ENCODE results near the gene IFITM1.

Gene IFITM1

DNA sequence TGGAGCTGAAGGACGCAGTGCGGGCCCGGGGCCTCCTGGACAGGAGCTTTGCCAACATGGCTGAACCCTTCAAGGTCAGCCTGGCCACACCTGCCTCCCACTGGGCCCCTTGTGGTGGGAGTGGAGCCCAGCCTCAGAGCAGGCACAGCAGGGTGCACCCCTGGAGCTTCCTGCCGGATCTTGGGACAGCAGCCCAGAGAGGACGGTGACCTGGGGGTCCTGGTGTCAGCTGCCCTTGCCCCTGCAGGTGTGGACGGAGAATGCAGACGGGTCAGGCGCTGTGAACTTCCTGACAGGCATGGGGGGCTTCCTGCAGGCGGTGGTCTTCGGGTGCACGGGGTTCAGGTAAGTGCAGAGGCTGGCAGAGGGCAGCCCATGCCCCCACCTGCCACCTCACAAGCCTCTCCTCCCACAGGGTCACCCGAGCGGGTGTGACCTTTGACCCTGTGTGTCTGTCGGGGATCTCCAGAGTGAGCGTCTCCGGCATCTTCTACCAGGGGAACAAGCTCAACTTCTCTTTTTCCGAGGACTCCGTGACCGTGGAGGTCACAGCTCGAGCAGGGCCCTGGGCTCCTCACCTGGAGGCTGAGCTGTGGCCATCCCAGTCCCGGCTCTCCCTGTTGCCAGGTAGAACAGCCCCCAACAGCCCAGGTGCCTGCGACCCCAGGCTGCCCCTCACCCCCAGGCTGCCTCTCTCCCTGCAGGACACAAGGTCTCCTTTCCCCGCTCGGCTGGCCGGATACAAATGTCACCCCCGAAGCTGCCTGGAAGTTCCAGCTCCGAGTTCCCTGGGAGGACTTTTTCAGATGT, 19.8 kb upstream of the IFITM1 start:
- no peak for DNase-seq (ENCODE audit: low read depth, low spot score)

DNA sequence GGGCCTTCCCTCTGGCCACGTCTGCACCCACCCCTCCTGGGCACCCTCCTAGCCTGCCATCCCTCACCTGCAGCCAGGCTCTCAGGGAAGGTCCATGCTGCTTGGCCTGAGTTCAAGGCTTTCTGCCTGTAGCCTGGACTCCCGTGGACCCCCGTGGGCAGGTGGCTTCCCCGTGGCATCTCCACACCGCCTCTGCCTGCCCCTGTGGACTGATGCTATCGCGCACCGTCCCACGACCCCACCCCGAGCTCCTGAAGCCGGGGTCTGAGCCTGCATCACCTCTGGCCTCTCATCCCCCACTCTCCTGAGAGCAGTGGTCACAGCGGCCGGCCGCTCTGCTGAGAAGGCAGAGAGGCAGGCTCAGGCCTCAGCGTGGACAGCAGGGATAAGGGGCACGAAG, 19.1 kb upstream of the IFITM1 start:
- no peak for DNase-seq (ENCODE audit: low read depth, low spot score)

DNA sequence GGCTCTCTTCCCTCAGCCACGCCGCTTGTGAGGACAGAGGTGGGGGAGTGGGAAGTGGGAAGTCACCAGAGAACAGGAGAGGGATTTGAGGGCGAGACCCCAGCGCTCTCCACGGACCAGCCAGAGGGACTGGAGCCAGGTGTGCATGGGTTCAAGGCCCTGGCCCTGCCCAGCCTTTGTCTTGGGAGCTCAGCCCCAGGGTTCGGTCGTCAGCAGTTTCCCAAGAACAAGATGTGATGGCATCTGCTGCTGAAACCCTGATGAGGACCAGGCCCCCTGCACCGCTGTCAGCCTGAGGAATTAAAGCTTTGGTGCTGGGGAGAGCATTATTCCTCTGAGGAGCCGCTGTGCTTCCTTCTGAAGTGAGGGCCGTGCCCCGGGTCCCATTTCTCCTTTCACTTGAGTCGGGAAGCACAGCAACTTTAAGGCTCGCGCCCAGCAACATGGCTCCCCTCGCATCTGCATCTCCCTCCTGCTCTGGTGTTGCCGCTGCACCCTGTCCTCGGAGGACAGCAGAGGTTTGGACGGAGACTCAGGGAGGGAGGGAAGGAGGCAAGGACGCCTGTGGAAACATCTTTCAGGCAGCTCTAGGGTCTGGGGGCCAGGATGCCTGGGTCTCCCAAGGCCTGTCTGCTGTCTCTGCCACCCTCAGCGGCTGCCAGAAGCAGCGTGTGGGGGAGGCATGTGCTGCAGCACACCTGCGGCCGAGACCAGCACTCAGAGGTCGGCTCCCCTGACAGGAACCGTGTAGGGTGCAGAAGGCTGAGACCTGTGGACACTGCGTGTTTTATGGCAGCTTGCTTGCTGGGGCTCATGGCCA, 18.3 kb upstream of the IFITM1 start:
- DNase-seq (ENCODE audit: low read depth, low spot score) = no peak

DNA sequence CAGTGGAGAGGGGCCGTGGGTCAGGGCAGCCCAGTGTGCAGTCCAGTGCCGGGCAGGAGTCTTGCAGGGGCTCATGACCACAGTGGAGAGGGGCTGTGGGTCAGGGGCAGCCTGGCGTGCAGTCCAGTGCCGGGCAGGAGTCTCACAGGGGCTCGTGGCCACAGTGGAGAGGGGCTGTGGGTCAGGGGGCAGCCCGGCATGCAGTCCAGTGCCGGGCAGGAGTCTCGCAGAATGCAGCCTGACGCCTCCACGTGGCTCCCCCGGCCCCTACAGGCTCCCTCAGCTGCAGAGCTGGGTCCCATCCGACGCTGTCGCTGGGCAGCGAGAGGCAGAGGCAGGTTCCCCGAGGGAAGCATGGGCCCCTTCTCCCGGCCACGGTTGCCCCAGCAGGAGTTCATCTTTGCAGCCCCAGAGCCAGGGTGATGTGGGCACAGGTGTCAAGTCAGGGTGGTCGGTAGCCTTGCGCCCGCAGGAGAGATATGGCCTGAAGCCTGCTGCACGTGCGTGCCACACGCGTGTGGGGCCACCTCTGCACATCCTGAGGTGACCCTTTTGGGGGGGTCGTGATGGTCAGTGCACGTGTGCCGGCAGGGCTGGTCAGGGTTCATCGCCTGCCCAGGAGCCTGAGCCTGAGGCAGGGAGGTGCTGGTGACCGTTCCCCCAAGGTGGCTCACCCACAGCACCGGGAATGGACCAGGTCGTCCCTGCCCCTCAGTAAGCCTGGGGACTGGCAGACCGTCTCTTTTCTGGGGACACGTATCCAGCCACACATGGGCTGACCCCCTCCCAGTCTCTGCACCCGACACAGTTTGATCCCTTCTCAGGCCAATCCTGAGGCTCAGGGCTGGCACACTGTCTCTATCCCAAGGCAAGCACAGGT, 17.4 kb upstream of the IFITM1 start:
- no peak for DNase-seq (ENCODE audit: low read depth, low spot score)

DNA sequence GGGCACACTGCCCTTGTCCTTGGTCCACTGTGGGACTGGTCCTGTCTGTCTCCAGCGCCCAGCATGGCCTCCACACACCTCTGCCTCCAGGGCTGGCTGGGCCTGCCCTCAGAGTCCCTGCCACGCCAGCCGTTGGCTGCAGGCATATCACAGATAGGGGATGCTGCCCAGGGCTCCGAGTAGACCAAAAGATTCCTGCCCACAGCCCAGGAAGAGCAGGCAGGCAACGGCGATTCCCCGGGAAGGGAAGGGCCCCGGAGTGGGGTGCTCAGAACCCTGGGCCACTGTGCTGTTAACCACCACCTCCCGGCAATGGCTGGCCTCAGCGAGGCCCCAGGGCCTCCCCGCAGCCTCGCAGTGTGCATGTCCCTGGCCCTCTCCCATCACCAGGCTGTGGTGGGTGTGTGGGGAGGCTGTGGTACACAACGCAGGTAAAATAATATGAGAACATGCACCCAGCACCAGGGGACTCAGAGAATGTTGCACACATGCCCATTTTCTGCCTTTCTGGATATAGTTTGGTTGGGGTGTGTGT, 16.7 kb upstream of the IFITM1 start:
- DNase-seq (ENCODE audit: low read depth, low spot score) = no peak

DNA sequence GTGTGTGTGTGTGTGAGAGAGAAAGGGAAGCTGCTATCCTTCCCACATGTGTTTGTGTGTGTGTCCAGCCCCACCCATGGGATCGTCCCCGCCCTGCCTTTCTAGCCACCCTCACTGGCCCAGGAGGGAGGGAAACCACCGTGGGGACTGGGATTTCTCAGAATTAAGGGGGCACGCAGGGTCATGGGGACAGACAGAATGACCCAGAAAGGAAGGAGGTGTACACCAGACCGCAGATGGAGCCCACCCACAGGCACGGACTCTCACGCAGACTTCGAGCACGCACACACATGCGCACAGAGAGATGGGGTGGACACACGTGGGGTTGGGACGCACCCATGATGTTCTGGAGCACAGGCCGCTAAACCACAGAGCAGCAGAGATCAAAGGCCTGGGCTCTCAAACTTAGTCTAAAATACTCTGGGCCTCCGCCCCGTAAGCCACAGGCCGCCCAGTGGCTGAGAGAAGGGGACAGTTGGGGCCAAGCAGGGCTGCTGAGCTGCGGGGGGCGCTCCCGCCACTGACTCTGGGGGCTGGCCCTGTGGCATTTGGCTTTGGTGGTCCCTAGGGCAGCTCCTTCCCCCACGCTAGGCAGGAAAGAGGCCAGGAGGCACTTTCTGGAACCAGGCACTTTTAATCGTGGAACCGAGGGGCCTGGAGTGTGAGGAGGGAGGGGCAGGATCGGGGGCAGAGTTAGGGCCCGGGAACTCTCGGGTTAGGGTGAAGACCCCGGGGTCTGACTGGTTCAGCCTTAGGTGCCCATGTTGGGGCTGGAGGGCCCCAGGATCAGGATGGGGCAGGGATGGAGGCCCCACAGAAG, 16.0 kb upstream of the IFITM1 start:
- no peak for DNase-seq (ENCODE audit: low read depth, low spot score)

DNA sequence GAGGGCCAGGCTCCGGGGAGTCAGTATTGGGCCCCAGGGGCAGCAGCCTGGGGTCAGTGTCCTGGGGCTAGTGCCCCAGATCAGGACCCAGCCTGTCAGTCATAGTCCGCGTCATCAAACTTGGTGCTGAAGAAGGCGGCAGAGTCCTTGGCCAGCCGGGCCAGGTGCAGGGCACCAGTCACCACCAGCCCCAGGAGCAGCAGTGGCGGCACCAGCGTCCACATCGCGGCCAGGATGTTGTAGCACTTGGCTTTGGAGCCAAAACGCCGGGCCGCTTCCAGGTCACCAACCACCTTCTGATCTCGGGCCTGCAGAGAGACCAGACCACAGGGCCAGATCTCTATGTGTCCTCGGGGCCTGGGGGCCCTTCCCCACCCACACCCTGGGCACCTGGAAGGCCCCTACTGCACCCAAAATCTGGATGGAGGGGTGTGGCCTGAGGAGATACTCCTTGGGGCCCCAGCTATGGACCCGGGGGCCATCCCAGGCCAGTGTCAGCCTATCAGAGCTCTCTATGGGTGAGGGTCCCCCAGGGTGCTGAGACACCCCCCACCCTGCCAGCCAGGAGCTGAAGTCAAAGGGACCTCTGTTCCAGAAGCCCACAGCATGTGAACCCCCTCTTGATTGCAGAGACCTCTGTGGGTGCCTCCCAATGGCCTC, 15.3 kb upstream of the IFITM1 start:
- no peak for DNase-seq (ENCODE audit: low read depth, low spot score)

DNA sequence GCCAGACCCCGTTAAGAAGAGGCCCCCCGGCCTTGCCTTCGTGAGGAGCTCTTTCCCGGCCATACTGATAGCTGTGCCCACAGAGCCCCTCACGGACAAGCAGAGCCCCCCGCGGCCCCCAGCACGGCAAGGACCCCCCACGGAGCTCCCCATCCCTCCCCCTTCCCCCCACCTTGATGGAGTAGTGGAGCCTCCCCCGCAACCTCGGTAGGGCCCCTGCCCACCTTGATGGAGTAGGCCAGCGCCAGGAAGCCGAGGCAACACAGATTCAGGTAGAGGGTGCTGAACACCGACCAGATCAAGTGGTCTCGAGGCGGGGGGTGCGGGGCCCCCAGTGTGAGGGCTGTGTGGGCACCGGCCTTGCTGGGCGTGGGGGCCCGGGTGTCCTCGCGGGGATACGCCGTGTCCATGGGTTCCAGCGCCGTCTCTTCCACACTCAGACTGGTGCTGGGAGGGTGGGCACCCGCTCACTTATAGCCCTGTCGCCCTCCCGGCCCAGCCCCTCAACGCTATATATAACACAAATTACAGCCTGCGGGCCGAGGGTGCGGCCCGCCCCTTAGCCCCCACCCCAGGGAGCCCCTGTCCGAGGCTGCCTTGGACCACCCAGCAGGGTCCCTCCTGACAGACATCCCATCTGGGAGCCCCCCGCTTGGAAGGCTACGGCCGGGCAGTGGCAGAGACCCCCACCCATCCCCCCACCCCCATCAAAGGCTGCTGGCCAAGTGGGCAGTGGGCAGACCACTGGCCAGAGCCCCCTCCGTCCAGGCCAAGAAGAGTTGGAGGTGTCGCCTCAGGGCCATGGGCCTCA, 14.6 kb upstream of the IFITM1 start, which contains the start of gene IFITM5:
TSS of gene IFITM5 (minus strand) at position 446 of the 811 bp plus-strand sequence. CDS start at position 410, 36 bp downstream.
- DNase-seq (ENCODE audit: low read depth, low spot score) = no peak

DNA sequence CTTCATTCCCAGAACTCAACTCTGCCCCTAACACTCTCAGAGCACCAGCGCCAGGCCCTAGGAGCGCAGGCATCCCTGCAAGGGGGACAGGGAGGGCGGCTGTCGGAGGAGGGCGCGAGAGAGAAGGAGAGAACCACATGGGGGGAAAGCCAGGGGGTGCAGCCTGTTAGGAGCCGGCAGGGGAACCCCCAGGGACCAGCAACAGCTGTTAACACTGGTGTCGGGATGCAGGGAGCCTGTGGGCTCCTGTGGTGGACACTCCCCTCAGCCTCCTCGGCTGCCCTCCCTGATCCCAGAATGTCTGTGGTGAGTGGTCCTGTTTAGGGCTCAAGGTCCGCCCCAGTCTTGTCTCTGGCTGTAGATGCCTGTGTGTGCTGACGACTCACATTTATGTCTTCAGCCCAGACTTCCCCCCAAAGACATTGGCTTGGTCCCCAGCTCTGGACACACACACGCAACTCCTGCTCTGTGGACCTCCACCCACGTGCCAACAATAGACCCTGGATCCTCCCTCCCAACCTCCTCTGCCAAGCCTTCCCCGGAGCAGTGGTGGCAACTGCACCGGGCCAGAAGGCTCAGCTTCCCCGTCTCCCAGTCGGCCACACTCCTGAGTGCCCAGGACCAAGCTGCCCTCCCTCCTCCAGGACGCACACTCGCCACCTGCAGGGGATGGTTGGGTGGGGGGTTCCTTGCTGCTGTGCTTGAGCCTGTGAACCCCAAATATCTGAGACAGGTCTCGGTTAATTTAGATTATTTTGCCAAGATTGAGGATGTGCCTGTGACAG, 13.7 kb upstream of the IFITM1 start:
- DNase-seq (ENCODE audit: low read depth, low spot score) = peak; percentile 27

DNA sequence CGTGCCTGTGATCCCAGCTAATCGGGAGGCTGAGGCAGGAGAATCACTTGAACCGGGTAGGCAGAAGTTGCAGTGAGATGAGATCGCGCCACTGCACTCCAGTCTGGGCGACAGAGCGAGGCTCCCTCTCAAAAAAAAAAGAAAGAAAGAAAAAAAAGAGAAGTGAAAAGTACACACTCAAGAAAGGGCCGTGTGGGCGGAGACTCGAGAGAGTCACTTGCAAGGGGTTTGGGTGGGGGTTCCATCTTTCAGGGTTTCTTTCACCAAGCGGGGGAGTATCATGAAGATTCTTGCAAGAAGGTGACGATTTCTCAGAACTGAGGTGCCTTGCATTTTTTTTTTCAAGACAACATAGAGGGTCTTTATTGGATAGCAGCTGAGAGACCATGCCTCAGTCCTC, 10.5 kb upstream of the IFITM1 start:
- no peak for DNase-seq (ENCODE audit: low read depth, low spot score)

DNA sequence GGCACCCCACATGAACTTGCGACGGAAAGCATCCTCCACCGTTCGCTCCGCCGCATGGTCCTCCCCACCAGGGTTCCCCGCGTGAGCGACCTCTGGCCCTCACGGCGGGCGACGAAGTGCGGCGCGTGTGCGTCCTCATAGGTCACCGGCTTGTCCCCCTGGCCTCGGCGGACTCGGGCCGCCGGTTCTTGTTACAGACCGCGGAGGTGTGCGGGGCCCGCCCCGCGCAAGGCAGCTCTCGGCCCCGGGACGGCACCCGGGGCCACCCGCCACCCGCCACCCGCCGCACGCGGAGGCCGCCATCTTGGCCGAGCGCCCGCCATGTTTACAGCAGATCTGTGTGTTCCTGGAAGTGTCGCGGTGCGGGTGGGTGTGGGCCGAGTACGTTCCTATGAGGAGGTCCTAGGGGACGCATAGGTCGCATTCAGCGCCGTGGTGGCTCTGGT, 9.8 kb upstream of the IFITM1 start:
- no peak for DNase-seq (ENCODE audit: low read depth, low spot score)

DNA sequence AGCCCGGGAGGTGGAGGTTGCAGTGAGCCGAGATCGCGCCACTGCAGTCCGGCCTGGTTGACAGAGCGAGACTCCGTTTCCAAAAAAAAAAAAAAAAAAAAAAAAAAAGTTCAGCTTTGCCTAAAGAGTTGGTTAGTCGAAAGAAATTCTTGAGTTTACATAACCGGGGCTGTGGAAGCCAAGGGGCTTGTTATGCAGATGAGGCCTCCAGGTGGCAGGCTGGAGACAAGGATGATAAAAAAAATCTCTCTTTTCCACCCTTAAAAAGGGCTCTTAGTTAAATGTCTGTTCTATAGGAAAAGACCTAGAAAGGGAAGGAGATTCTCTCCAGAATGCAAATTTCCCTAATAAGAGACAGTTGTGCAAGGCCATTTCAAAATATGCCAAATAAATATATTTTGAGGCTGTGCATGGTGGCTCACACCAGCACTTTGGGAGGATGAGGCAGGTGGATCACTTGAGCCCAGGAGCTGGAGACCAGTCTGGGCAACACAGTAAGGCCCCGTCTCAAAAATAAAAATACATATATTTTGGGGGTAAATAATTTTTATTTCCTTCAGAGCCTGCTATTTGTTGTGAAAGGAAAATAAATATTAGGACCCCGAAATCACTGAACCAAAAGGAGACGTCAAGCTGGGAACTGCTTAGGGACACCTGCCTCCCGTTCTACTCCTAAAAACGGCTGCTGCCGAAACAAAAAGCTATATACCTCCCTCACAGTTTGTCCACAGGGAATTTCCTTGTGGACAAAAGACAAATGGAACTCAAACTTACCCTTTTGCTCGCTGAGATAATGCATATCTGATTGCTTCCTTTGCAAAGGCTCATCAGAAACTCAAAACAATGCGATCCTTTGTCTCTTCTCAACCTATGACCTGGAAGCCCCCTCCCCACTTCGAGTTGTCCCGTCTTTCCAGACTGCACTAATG, 8.7 kb upstream of the IFITM1 start:
- peak; percentile 82 for DNase-seq (ENCODE audit: low read depth, low spot score)

DNA sequence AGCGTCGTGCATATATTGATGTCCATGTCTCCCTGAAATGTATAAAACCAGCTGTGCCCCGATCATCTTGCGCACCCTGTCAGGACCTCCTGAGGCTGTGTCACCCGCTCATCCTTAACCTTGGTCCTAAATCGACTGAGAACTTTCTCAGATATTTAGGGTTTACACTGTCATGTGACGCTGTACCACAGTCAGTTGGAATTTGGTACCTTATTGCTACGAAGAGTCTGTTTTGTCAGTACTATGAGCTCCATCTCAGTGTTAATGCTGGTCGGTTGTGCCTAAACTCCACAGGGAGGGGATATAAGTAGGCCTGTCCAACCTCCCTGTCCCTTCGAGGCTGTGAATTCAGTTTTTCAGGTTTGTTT, 8.0 kb upstream of the IFITM1 start:
- no peak for DNase-seq (ENCODE audit: low read depth, low spot score)

DNA sequence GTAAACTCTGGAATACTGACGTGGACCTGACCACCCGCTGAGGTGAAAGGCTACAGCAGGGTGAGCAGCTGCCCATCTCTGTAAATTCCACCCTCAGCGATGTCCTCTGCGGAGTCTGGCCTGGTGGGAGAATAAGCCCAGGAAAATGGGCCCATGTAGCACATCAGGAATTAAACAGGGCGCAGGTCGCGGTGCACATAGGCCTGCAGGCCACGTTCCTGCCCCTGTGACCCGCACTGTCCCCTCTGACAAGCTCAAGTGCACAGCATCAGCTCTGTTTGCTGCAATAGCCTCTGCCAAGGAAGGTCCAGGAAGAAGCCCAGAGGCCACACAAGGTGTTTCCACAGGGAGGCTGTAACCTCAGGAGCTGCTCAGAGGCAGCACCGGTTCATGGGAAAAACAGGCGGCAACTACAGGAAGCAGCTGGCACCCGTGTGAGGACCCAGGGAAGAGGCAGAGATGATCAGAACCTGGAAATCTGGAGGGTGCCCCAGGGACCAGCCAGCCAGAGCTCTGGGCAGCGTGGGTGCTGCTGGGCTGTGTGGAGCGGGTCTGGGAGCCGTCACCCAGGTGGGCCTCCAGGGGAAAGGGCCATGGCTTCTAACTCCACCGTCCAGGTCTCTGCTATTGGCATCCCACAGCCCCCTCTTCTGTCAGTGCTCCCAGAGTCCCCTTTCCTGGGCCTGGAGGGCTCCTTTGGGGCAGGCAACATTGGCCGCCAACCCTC, 7.0 kb upstream of the IFITM1 start:
- no peak for DNase-seq (ENCODE audit: low read depth, low spot score)

DNA sequence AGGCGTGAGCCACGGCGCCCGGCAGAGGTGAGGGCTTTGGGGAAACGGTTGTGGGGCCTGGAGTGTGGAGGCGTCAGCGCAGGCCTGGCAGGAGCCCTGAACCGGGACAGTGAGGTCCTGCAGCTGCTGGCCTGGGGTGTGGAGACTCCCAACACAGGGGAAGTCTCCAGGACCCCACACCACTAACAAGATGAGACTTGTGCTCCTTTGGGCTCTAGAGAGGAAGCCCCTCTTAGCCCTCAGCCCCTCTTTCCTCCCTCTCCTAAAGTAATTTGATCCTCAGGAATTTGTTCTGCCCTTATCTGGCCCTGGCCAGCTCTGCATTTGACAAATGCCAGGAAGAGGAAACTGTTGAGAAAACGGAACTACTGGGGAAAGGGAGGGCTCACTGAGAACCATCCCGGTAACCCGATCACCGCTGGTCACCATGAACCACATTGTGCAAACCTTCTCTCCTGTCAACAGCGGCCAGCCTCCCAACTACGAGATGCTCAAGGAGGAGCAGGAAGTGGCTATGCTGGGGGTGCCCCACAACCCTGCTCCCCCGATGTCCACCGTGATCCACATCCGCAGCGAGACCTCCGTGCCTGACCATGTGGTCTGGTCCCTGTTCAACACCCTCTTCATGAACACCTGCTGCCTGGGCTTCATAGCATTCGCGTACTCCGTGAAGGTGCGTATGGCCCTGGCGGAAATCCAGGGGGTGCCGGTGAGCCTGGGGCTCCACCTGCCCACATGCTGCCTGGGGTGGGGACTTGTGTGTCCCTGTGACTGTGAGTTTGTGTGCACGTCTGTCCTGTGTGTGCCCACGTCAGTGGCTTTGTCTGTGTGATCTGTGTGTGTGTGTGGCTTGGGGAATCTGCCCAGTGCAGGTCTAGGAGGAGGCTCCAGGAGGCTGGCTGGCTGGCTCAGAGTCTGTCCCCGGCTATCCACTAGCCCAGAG, 5.8 kb upstream of the IFITM1 start, which contains the start of gene IFITM2:
TSS of gene IFITM2 (plus strand) at position 51 of the 943 bp plus-strand sequence. CDS start at position 428, 377 bp downstream.
- DNase-seq (ENCODE audit: low read depth, low spot score) = peak; percentile 68
